Superior temporal gyrus (tissue), 1 donor: ENCODE measurements around the gene SMAGP.

Experiments used
- DNase-seq: peaks from one replicate; pipeline ENCODE4 v3.0.0-alpha.2; 2016; ENCODE audit errors: extremely low spot score

The SMAGP gene

DNA sequence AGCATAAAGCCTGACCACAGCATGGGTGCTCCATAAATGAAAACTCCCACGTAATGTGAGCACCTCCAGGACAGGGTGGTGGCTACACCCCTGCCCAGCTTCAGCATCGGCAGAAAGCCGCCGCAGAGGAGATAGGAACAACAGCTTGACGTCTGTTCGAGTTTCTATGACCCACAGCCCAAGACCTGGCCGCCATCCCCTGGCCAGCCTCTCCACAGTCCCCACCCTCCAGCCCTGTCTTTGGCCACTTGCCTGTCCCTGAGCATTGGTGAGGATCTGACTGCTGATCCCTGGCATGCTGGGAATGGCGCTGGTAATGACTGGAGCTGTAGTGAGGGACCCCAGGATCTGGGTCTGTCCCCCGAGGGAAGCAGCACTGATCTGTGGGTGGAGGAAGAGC lies 73.7 kb downstream of the SMAGP start:
- DNase-seq = no peak

DNA sequence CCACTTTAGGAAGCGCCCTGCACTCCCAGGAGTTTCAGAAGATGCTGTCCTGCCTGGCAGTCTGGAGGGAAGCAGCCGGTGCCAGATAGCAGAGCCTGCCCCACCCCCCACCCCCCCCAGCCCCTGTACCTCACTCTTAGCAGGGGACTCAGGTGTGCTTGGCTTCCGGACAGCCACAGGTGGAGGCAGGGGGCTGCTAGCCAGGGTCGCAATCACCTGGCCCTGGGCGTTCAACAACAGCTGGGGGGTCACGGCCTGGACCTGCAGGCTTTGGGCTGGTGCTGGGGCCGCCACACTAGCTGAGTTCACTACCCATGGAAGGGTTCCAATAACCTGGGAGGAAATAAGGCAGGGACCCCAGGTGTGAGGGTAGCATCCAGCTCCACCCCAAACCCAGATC lies 74.4 kb downstream of the SMAGP start:
- no peak for DNase-seq
